IPS DF 4.7 (cell line): ENCODE results near the gene NOC2L.

Experiments used
- DNase-seq: peaks from one replicate; pipeline ENCODE4 v3.0.0-alpha.2; 2013; ENCODE audit warnings: low spot score; ENCODE audit errors: extremely low read depth

The NOC2L gene

GRCh38 chr1:929712-930632 is 29.1 kb downstream of the NOC2L start:
- DNase-seq, result no peak

GRCh38 chr1:928825-929661 is 30.0 kb downstream of the NOC2L start:
- no peak for DNase-seq

DNA sequence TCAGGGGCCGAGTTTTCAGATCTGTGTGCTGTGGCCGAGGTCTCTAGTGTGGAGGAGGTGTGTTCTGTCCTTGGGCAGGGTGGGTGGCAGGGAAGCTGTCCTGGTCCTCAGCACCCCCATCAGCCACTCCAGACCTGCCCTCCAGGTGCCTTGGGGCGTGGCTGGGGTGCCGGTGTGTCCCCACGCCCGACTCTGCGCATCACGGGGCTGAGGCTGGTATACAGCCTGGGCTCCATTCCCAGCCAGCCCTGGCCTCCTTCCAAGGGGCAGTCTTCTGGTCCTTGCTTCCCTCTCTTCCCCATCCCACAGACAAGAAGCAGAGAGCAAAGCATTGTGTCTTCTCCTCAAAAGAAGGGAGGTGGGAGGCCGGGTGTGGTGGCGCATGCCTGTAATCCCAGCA is 31.3 kb downstream of the NOC2L start:
- DNase-seq, result no peak

DNA sequence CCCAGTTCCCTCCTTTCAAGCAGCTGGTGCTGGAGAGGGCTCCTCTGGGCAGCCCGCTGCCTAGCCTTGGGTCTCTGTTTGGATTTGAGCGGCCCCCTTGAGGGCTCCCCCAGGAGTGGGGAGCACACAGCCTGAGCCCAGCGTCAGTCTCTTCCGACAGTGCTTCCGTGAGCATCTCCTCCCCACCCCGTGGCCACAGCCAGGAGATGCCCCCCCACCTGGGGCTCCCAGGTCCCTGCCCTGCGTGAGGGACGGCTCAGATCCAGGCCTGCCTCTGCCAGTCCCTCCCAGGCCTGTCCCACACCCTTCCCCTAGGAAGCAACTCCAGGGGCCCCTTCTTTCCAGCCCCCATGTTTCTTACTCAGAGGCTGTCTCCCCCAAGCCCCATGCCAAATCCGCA is 31.8 kb downstream of the NOC2L start:
- no peak for DNase-seq

DNA sequence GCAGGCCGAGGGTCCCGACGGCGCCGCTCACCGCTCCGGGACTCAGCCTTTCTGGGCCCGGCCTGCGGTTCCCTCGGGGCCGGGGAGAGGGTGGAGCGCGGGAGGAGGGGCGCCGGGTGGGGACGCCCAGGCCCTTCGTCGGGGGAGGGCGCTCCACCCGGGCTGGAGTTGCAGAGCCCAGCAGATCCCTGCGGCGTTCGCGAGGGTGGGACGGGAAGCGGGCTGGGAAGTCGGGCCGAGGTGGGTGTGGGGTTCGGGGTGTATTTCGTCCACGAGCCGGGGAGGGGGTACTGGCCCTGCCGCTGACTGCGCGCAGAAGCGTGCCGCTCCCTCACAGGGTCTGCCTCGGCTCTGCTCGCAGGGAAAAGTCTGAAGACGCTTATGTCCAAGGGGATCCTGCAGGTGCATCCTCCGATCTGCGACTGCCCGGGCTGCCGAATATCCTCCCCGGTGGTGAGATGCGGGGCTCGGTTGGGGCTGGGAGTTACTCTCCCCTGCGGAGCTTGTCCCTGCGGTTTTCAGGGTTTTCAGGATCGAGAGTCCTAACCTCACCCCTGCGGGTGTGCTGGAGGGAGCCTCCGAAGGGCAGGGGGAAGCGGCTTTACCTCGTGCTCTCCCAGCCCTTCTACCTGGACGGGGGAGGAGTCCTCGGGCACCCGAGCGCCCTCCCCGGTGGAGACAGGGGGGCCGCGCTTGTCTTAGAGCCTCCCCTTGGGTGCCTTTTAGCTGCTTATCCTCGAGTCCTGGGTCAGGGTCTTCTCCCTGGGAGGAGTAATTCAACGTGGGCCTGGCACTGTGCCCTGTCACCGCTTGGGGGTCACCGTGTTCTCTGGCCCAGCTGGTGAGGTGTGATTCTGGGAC is 33.3 kb downstream of the NOC2L start:
- DNase-seq, result no peak

DNA sequence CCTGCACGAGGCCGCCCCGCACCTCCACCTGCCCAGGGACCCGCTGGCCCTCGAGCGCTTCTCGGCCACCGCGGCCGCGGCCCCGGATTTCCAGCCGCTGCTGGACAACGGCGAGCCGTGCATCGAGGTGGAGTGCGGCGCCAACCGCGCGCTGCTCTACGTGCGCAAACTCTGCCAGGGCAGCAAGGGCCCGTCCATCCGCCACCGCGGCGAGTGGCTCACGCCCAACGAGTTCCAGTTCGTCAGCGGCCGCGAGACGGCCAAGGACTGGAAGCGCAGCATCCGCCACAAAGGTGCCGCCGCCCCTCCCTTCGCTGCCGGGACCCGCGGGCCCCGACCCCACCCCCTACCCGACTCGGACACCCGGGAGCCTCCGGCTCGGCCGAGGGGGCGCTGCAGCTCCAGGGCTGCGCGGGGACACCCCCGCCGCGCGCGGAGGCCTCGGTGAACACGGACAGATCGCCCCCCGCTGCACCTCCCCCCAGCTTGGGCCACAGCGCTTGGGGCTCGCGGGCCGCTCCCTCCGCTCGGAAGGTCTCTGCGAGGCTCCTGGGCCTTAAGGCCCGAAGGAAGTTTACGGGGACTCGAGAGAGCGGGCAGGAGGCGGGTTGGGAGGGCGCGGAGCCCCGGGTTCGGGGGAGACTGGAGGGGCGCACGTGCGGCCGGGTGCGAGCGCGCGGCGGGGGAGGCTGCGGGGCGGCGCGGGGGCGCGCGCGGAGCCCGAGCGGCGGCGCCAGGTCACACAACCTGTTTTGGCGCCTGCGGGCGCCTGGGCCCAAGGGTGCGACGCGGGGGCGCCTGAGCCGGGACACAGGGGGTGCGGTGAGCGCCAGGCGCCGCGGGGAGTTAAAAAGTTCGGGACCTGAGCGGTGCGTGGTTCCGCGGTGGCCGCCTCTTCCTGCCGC is 34.1 kb downstream of the NOC2L start:
- DNase-seq, result no peak

DNA sequence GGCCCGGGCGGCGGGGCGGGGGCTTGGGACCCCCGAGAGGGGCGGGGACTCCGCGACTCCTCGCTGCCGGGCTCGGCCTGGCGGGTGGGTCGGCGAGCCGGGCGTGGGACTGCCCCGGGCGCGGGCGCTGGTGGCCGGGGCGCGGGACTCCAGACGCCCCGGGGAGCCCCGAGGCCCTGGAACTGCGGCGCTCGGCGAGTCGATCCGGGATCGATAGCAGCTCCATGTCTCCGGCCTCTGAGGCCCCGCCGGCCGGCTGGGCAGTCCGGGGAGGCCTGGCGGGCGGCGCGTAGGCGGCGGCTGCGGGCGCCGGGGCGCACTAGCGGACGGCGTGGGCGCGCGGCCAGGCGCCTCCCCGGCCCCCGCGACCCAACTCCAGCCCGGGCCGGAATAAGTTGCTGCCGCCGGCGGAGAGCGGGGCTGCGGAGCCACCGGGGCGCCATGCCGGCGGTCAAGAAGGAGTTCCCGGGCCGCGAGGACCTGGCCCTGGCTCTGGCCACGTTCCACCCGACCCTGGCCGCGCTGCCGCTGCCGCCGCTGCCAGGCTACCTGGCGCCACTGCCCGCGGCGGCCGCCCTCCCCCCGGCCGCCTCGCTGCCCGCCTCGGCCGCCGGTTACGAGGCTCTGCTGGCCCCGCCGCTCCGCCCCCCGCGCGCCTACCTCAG is 34.9 kb downstream of the NOC2L start:
- no peak for DNase-seq

DNA sequence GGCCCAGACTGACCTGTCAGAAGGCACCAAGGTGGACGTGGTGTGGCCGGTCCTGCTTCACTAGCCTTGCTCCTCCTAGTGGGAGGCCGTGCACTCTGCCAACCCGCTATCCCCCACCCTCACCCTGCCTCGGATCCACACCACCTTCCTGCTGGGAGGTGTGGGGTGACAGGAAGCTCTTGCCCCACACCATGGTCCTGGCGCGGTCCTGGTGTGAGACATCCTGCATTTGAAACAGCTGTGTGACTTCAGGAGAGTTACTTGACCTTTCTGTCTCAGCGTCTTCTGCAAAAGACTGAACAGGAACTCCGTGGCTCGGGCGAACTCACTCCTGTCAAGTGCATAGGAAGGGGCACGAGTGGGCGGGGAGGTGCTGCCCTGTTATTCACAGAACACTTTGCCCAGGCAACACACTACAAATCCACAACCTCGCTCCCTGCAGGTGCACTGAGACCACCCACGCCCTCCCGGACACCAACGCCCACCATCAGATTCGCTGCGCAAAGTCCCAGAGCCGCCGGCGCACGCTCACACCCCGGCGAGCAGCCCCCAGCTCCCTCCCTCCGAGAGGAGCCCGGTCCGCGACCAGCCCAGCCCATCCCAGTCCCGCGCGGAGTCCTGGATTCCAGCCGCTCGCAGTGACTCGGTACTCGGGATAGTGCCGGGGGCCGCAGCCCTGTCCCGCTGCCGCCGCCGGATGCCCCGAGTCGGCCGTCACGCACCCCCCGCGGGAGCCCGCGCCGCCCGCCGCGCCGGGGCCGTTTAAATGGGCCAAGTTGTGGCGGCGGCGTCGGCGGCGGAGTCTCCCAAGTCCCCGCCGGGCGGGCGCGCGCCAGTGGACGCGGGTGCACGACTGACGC is 35.7 kb downstream of the NOC2L start, which contains the start of gene SAMD11:
TSS of gene SAMD11 (plus strand) at position 793 of the 860 bp plus-strand sequence. CDS start 509 bp downstream, outside the sequence.
- no peak for DNase-seq

- no peak for DNase-seq
Measured at GRCh38 chr1:921011-921837, 37.8 kb downstream of the NOC2L start.

- no peak for DNase-seq
Measured at GRCh38 chr1:920521-920920, 38.5 kb downstream of the NOC2L start.

- no peak for DNase-seq
Measured at GRCh38 chr1:920010-920409, 39.0 kb downstream of the NOC2L start.

DNA sequence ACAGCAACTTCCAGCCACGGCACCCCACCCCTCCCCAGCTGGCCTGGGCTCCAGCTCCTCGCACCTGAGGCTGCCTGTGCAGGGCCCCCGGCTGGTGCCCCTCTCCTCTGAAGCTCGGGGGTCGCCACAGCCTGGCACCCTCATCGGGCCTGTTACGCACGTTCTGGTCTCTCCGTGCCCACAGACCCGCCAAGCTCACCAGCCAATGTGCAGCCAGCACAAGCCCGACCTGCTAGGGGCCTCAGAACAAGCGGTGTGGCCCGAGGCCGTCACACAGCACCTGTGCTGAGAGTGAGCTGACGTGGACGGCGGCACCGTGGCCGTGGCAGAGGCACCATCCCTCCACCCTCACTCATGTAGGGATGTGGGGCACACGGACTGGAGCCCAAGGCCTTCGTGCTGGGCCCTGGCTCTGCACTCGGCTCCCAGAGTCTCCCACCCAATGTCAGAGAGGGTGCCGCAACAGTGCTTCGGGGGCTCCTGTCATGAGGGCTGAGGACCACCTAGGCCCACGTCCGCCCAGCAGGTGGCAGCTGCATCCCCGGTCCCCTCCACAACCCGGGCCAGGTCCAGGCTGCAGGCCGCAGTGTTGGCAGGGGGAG is 39.7 kb downstream of the NOC2L start:
- DNase-seq, result no peak

GRCh38 chr1:918843-919242 is 40.2 kb downstream of the NOC2L start:
- DNase-seq, result no peak

- DNase-seq, result no peak
Measured at GRCh38 chr1:918353-918752, 40.7 kb downstream of the NOC2L start.

- DNase-seq, result no peak
Measured at GRCh38 chr1:917466-918091, 41.5 kb downstream of the NOC2L start.

- DNase-seq, result no peak
Measured at GRCh38 chr1:917076-917459, 42.0 kb downstream of the NOC2L start.
